Measurements from ENCODE around the gene KIF25.

KIF25 gene

DNA sequence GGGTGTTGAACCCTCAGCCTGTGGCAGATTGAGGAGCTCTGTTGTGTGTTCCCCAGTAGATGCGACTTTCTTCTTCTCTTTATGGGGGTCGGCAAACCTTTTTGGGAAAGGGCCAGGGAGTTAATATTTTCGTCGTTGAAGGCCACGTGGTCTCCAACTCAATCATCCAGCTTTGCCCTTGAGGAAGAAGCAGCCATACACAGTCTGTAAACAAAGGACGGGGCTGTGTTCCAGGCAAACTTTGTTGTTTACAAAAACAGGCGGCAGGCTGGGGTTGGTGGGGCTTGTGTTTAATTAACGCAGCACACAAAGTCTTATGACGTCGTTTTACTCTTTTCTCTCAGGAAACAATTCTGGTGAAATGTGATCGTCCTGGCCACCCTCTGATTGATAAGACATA is 20.2 kb downstream of the KIF25 start:
- DNase-seq (ENCODE audit: low spot score) = no peak

DNA sequence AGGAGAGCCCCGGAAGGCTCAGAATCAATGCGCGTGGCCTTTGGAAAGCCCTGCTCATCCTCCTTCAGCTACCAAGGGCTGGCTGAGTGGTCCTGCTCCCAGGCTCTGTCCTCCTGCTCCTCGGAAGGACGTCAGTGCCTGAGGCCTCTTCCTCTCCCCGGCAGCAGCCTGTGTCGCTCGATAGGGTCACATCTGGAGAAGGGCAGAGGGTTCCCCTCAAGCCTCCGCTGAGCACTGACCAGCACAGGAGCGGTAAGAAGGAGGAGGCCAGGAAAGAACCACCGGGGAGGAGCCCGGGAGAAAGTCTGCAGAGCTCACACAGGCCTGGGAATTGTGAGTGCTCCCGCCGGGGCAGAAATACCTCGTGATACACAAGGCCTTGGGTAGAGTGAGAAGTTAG is 21.2 kb downstream of the KIF25 start:
- no peak for DNase-seq (ENCODE audit: low spot score)

DNA sequence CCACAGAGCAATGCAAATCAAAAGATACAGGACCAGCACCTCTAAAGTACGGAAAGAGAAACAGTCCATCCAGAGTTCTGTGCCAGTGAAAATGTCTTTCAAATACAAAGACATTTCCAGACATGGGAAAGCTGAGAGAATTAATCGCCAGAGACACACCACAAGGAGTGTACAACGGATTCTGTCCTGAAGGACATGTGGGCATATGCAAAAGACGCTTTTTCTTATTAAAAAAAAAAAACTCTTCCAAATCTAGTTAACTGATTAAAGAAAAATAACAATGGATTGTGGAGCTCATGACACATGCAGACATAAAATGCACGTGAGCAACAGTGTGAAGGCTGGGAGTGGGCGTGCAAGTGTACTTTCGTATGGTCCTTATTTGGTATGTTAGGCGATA is 22.8 kb downstream of the KIF25 start:
- DNase-seq (ENCODE audit: low spot score) = no peak

DNA sequence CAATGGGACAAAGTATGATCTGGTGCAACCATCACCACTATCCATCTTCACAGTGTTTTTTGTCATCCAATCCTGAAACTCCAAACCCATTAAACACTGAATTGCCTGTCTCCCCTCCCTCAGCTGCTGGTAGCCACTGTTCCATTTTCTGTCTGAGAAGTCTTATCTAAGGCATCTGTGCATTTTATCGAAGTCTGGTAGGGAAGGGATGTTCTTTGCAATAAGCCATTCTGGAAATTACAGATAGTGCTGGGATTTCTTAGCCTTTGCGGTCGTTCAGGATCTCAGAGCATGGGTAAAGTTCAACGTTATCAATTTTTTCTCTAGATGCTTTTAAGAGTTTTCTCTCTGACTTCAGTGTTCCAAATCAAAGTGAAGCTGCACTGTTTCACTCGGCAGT is 24.1 kb downstream of the KIF25 start:
- DNase-seq (ENCODE audit: low spot score) = no peak

DNA sequence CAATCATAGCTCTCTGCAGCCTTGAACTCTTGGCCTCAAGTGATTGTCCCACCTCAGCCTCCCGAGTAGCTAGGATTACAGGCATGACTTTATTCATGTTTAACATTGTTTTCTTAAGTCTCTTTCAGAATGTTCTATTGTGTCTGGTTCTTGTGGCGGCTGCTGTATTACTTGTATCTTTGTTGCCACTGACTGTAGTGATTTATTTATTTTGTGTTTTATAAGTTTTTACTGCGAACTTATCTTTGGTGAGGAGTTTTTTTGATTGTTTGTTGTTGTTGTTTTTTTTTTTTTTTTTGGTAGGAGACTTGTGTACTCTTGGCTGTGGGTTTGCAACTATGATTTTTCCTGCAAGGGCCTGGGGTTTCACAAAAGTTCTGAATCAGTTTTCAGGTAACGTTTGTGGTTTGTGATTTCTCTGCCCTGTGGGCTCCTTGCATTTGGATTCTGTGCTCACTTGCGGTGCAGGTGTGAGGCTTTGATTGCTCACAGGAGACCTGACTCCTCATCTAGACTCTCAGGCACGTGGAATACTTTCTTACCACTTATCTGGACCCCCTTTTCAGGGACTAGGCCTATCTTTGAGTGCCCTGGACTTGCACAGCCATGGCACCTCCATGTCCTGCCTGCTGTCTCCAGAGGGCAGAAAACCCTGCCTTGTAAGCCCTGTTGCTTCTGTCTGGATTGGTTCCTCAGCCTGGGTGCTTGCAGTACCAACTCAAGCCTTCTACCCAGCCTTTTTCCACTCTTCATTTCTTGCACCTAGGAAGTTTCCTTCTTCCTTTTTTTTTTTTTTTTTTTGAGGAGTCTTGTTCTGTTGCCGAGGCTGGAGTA is 25.2 kb downstream of the KIF25 start:
- no peak for DNase-seq (ENCODE audit: low spot score)

DNA sequence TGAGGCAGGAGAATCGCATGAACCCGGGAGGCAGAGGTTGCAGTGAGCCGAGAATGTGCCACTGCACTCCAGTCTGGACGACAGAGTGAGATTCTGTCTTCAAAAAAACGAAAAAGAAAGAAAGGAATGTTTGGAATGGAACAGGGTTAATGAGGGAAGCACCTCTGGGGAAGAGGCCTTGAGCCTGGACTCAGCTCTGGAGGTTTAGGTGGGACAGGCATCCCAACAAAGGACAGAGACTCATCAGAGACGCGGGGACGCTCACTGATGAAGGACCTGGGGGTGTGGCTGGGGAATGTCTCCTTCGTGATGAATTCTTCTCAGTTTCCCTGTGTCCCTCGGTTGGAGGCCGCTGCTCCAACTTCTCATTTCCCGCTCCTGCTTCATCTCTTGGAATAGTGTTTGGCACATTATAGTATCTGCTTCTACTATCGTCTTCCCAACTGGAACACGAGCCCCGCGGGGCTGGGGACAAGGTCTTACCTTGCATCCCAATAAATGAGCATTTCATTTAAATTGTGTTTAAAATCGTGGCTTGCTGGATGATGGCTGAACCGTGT is 27.6 kb downstream of the KIF25 start:
- no peak for DNase-seq (ENCODE audit: low spot score)

DNA sequence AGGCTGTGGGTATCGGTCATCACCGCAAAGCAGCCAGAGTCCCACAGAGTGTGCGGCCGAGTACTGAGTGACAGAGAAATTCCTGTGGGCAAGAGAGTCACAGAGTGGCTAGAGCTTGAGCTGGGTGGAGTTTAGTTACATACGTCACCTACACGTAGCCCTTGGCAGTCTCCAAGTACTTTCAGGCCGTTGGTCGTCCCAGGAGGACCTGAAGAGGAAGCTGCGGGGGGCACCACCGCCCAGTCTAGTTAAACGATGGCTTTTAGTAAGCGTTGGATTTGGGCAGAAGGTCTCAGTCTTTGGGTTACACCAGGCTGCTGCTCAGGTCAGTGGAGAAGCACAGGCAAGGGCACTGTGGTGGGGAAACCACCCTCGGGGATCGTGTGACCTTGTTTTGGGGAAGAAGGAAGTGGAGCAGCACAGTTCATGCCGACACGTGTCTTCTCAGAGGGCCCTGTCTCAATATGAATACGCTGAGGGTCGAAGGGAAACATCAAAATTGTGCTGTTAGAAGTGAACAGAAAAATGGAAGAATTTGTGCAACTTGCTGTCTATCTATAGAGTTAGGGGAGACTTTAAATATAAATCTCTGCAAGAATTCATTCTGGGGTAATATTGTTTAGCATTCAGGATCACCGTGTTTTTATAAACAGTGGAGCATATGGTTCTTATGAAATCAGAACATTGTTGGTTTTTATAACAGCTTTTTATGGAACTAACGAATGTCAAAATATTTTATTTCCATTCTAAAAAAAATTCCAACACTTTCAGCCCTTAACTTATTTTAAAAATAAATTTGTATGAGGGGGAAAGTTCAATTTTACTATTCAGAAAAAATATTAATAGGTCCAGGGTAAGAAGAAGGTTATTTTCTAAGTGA is 28.6 kb downstream of the KIF25 start:
- DNase-seq (ENCODE audit: low spot score) = no peak

DNA sequence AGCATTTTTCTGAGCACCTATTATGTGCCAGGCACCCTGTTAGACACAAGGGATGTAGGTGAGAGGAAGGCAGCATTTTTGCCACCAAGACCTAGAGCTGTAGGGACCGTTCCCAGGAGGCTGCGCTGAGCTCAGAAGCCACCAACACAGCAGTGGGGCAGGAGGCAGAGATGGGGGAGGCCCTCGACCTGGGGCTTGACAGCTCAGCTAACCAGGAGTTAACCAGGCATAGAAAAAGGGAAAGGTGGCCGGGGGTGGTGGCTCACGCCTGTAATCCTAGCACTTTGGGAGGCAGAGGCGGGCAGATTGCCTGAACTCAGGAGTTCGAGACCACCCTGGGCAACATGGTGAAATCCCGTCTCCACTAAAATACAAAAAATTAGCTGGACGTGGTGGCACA is 29.5 kb downstream of the KIF25 start:
- no peak for DNase-seq (ENCODE audit: low spot score)

DNA sequence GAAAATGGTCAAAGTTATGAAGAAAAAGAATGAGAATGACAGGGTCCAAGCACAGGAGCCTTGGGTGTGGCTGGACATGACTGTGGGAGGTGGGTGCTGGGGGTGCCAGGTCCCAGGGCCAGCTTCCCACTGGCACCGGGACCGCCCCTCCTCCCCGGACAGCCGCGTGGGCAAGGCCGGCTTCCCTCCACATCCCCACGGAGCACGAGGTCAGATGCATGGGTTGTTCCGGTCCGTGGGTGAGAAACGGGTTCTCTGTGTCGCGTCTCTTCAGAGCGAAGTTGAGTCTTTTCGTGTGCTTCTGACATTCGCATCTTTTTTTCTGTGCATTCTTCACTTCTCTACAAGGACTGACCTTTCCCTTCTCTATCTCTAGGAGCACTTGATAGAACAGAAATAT is 30.1 kb downstream of the KIF25 start:
- DNase-seq (ENCODE audit: low spot score) = no peak

DNA sequence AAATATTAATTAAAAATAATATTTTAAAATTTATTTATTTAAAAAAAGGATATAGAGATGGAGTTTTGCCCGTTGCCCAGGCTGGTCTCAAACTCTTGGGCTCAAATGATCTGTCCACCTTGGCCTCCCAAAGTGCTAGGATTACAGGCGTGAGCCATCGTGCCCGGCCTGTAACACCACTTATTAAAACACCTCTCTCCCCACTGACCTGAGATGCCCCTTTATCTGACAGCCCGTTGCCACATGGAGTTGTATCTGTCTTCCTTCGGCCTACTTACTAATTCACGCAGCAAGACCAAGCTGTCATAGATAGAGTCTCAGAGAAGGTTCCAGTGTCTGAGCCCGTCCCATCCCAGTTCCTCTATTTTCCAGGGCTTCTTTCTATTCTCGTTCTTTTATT is 30.7 kb downstream of the KIF25 start:
- no peak for DNase-seq (ENCODE audit: low spot score)

DNA sequence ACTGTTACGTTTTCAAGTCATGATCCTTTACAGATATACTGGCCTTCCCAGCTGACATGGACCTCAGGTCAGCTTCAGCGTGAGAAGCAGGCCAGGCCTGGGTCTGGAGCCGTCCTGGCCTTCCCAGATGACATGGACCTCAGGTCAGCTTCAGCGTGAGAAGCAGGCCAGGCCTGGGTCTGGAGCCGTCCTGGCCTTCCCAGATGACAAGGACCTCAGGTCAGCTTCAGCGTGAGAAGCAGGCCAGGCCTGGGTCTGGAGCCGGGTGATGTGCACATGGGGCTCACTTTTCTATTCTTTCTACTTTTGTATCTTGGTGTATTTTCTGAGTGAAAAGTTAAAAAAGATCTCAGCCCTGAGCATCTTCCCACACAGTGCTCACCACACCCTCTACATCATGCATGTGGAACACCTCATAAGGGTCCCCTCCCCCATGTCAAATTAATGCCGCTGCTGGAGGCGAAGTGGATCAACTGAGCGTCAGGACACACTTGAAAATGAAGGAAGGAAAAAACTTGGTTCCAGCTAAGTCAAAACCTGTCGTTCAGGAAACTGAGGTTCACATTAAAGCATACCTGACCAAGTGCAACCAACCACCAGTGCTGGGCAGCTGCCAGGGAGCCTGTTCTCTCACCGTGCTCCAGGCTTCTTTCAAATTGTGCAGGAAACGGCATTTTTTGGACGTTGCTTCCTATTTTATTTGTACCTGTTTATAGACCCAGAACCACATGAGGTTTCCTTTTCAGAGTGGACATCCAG is 32.2 kb downstream of the KIF25 start:
- no peak for DNase-seq (ENCODE audit: low spot score)

DNA sequence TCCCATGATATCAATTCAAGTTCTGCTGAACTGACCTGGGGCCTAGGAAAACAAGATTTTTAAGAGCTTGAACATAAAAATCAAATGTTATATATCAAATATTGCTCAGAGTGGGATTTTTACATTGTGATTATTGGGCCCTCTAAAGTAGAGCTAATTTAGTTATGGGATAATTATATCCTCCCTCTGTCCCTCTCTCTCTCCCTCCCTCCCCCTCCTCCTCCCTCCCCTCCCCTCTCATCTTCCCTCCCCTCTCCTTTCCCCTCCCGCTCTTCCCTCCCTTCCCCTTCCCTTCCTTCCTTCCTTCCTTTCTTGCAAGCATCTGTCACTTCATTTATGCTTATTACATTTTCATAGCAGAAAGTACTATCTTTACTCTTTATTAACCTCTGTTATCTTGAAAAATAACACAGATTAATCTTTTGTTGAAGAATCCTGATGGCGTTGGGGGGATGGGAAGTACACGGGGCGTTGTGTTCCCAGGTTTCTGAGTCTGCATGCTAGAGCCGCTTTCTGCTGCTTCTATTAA is 32.8 kb downstream of the KIF25 start:
- DNase-seq (ENCODE audit: low spot score) = no peak

DNA sequence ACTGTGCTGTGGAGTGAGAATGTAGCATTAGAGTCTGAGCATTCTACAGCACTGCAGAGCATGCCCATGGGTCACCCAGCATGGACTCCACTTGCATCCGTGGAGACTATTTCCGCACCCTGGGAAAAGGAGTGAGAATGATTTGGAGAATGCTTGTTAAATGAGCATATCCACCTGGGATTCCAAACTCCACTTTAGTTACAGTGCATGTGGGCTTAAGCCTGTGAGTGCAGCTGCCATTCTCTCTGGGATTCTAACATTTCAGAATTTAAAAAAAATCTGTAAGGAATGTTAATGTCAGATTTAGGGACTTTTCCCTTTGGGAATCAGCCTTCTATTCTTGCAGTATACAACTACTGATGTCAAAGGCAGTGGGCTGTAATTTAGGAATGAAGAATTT is 33.4 kb downstream of the KIF25 start:
- no peak for DNase-seq (ENCODE audit: low spot score)

DNA sequence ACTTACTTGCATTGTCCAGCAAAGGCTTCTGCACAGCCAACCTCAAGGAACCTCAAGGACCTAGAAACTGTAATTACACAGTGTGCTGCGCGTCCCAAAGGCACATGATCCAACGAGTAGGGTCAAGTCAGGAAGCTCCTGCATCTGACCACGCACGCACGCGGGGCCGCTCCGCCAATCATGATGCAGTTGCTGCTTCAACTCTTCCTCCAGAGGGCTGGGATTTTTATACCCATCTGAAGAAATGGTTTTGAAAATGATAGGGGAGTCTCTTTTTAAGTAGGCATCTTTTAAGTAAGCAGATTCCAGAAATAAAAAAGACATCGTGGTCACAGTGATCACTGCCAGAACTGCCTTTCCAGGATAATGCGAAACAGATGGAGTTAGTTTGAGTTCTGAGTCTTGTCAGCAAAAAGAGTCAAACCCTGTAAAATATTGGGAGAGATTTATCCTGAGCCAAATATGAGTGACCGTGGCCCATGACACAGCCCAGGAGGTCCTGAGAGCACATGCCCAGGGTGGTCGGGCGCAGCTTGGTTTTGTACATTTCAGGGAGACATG is 34.0 kb downstream of the KIF25 start:
- no peak for DNase-seq (ENCODE audit: low spot score)

DNA sequence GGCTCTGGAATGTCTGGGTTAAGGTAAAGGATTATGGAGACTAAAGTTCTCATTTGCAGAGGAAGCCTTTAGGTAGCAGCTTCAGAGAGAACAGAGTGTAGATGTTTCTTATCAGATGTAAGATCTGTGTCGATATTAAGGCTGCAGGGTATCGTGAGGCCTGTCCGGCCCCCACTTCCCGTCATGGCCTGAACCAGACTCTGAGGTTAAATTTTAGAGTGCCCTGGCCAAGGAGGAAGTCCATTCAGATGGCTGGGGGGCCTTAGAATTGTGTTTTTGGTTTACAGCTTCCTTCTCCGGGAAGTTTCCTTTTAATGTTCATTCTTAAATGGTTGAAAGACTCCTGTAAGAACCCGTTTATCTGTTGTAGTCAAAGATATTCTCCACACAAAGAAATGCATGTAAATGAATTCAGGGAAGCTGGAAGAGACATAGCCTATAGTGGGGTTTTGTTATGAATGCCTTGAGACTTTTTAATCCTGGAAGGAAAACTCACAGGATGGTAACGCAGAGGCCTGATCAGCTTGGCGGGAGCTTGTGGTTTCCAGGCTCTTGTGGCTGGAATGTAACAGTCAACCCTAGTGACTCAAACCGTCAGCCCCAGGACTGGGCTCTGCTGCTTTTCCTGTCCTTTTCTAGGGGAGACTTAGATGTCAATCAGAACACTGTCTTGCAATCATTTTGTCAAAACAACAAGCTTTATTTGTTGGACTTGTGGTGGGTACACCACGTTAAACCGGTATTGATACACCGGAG is 34.7 kb downstream of the KIF25 start:
- DNase-seq (ENCODE audit: low spot score) = no peak

DNA sequence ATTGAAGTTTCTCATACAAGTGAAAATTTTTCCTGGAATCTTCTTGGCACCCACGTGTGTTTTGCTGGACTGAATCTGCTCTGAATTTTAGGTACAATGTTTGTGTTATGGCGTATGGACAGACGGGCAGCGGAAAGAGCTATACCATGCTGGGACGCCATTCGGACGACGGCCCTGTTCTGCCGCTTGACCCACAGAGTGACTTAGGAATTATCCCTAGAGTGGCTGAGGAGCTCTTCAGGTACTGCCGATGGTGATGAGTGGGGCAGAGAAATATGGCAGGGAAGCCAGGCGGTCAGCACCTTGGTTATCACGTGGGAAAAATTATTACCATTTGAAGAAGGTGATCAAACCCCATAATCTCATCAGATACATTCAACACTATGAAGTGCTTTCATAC is 36.3 kb downstream of the KIF25 start:
- no peak for DNase-seq (ENCODE audit: low spot score)

DNA sequence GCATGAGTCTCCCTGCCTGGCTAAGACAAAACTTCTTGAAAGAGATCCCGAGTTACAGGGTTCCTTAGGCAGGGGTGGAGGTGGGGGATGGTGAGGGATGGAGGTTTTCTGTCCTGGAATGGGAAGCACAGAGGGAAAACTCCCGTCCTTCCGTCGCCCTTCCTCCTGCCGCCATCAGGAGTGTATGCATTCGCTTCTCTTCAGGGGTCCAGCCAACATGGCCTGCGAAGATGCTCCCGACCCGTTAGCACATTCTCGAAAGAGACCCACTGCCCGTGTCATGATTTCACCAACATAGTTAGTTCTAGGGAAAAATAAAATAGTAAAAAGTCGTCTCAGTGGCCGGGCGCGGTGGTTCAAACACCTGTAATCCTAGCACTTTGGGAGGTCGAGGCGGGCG is 37.1 kb downstream of the KIF25 start:
- no peak for DNase-seq (ENCODE audit: low spot score)

DNA sequence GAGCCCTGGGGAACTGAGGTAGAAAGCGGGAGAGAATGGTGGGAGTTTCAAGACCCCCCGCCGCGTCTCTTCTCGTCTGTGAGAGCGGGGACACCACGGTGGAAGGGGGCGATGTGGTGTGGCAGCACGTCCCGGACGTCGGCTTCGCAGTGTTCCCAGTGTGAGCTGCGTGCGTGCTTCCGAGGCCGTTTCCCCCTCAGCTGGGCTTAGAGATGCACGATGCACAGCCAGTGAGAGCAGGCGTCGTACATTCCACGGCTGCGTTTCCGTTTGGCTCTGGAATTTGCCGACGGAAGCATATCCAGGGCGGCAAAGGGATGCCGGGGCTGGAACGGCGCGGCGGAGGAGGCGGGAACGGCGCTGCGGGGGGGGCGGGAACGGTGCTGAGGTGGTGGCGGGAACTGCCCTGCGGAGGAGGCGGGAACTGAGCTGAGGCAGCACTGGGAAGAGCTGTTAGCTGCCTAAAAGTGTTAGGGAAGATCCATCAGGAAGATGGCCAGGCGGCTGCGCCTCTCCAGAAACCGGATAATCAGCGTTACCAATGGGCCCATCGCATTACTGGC is 37.7 kb downstream of the KIF25 start:
- peak; percentile 82 for DNase-seq (ENCODE audit: low spot score)

DNA sequence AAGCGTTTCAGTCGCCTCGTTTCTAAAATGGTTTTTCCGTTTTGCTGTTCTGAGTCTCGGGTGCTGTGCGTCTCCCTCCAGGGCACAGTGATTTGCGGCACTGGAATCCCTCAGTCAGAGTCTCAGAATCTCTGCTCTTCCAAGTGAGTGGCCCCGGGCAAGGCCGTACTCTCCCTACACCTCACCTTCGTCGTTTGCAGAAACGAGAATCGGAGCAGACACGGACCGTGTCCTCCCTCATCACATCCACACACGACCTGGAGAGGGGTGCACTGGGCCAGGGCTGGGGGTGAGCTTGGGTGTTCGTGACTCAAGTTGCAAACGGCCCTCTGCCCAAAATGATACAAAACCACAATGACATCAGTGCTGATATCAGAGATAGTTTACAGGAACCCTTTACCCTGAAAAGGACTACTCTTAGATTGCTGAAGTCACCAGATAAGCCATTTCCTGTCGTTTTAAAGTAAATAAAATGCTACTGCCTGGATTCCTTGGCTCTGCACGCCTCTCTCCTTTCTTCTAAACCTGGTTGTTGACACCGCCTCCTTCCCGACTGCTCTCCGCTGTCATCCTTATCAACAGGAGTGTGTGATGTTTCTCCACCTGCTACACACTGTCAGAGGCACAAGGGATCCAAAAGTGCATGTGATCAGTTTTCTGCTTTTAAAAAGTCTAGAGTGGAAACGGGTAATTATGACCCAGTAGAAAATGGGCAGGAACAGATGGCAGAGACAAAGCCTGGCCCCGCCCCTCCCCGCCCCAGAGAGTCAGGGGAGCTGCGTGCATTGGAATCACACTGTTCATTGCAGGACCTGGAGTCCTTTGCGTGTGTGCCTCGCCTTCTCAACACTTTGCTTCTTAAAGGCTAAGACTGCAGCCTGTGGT is 38.4 kb downstream of the KIF25 start:
- no peak for DNase-seq (ENCODE audit: low spot score)

DNA sequence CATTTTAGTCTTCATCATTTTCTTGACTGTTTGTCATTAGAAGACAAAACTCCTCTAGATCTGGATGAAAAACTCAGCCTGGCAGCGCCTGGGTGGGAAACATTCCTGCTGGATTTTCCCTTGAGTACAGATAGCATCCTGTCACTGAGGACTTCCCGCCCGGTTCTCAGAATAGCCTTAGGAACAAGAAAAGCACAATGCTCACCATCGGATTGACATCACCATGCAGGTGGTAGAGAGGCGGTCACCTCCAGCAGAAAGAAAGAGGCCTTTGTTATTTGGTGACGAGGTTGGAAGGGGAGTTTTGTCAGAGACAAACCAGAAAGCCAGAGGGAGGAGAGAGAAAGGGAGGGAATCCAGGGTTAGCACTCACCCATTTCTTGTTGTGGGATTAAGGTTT is 39.8 kb downstream of the KIF25 start:
- no peak for DNase-seq (ENCODE audit: low spot score)
